Measurements from ENCODE around the gene GSK3B.

GSK3B gene

DNA sequence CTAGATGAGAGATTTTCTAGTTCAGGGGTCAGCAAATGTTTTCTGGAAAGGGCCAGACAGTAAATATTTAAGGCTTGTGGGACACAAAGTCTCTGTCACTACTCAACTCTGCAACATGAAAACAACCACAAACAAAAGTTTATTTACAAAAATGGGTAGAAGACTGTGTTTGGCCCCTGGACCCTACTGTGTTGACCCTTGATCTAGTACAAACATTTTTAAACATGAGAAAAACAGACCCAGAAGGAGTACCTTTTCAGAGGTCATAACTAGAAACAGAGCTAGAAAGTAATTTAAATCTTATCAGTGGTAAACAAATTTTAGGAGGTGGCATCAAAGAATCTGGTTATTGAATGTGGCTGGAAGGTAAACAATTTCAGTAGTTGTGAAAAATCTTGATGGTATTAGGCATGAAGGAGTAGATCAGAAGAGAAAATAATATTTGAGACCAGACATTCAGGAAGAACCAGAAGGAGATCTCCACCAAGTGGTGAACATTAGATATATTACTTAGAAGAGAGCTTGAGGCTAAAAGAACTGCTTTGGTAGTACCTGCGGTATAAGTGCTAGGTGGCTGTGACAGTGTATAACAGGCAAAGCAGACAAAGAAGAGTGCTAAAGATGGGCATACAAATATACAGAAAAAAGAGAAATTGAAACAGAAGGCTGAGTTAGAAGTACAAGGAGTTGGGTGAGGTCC lies 210.6 kb downstream of the GSK3B start:
- DNase-seq (ENCODE audit: low read depth, low spot score) = no peak

DNA sequence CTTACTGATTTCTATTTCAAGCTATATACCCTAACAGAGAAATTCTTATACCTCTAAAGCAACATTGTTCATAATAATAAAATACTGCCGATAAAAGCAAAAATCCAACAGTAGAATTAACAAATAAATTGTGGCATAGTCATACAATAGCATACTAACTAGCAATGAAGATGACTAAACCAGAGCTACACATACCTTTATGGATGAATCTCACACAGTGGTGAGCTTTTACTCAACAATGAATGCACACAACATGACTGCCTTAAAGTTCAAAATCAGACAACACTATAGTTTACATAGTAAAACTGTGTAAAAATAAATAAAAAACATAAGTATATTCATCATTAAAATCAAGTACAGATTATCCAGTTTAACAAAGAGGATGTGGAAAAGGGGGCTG lies 213.3 kb downstream of the GSK3B start:
- DNase-seq (ENCODE audit: low read depth, low spot score) = no peak

DNA sequence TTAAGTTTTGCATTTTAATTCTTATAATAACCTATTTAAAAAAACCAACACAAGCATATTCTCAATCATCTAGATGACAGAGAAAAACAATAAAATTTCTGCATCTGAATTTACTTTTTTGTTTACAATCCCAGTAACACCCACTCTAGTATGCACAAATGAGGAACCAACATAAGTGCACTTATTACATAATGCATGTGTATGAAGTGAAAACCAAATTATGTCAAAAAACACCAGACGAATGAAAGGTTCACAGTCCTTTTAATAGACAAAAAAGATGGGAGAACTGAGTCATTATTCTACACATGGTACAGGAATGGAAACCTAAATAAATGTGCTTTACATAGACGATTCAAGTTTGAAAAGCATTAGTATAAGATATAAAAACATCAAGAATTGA lies 220.6 kb downstream of the GSK3B start:
- no peak for DNase-seq (ENCODE audit: low read depth, low spot score)

DNA sequence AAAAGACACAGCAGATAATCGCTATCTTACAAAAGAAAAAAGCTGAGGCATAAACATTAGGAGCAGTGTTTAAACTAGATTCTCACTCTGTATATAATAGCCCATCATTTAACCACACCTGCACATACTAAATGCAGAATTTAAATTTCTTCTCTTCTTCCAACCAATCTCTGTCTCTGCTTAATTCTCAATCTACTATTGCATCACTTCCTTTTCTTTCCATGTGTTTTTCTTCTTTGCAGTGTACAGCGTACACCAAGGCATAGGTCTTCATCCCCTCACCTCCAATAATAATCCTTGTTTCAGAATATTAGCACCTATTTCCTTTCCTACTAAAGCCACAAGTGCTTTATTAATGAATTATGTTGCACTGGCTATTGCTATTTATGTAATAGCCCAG lies 221.5 kb downstream of the GSK3B start:
- no peak for DNase-seq (ENCODE audit: low read depth, low spot score)

DNA sequence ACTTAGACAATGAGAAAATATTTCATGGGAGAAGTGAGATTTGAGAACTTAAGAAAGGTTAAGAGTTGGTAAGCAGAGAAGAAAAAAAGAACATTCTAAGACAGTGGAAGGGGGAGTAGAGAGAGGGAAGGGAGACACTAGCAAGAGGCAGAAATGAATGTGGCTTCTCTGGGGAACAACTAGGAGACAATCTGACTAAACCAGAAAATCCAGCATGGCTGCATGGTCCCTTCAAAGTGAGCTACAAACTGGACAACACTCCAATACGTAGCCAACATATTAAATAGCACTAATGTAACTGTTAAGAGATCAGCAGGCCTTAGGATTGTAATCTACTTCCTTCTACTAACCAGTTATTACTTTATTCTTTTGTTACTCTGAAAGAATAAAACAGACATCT lies 222.7 kb downstream of the GSK3B start:
- no peak for DNase-seq (ENCODE audit: low read depth, low spot score)

DNA sequence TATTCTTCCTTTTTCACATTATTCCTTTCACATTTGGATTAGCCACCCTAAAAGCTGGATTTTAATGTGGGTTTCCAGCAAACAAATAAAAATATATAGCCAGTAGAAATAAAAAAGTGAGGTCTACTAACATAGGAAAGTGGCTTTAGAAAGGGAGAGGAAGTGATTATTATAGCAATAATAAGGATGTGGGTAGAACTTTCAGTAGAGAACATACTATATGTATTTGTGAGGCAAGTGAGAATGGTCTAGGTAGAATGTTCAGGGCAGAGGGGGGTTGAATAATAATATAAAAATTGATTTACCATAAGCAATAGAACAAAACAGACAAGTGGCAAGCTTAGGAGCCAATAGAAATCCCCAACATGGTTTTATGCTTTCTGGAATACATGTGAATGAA lies 223.7 kb downstream of the GSK3B start:
- DNase-seq (ENCODE audit: low read depth, low spot score) = no peak

DNA sequence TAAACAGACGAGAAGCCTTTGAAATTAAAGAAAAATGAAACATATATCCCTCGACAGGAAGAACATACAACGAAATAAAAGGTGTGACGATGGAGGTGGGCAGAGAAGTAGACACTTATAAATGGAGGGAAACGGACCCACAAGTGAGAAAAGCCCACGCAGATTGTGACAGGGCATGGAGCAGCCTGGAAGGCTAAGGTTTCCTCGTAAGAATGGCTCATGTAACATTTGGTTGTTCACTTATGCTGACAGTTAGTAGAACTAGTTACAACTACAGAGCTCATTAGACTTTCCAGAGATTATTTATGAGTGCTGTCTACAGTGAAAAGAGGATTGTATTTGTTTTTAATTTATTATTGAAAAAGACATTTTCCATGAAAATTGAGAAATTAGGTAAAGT lies 229.8 kb downstream of the GSK3B start:
- no peak for DNase-seq (ENCODE audit: low read depth, low spot score)

DNA sequence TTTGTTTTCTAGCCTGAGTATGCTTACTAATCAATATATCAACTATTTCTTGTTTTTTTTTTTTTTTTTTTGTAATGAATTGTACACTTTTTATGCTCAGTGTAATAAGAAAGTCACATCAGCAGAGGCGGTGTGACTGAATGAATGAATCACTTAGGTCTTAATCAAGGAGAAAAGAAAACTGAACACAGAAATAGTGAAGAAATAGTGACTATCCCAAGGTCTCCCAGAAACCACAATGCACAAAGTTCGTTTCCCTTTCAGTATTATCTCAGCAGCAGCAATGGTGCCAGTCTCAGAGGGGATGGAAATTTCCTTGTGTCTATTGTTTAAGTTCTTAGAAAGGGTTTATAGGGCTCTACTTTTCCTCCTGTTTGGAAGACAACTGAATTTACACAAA lies 231.6 kb downstream of the GSK3B start:
- no peak for DNase-seq (ENCODE audit: low read depth, low spot score)

DNA sequence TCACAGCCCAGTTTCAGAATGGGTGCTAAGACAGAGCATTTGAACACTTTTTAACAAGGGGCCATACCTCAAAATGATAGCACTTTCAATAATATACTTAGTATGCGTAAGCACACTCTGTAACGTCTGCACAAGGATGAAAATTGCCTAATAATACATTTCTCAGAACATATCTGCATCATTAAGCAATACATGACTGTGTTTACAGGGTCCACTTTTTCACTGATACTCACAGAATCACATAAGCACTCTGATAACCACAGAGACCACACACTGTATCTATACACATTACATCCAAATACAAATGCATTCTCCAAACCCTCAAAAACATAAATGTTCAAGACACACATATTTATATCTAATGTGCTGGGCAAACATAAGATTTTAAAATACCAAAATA lies 232.6 kb downstream of the GSK3B start:
- no peak for DNase-seq (ENCODE audit: low read depth, low spot score)

DNA sequence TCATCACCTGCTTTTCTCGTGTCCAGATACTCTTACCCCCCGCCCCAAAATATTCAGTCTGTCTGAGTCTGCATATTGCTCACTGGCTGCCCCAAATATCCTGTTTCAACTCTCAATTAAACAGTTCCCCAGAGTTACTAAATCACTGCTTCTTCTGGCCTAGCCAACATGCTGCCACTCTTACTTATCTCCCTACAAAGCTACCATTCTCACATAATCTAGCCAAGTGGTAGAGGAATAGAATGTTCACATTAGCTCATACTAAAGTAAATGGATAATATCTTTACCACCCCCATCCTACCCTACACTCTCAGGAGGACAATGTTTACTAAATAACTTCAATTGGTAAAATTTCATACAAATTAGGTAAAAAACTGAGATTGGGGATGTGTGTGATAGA lies 234.5 kb downstream of the GSK3B start:
- no peak for DNase-seq (ENCODE audit: low read depth, low spot score)

DNA sequence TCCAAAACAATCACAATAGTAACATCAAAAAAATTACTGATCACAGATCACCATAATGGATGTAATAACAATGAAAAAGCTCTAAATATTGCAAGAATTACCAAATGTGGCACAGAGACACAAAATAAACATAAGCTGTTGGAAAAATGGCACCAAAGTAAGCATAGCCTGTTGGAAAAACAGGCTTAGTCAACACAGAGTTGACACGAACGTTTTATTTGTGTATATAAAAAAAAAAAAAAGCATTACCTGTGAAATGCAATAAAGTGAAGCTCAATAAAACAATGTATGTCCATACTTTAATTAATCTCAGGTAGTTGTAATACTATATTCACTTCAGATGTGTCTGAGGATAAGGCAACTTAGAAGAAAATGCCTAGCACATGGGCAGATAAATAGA lies 235.3 kb downstream of the GSK3B start:
- no peak for DNase-seq (ENCODE audit: low read depth, low spot score)

DNA sequence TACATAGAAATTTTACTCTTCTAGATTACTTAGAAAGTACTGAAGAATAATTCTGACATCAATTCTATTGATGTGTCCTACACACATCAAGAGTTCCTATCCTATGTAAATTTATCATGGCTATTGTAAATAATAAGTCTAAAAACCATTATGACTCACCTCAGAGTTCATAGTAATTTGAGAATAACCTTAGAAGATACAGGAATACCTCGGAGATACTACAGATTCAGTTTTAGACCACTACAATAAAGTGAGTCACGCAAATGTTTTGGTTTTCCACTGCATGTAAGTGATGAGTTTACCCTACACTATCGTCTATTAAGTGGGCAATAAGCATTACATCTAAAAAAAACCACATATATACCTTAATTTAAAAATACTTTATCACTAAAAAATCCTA lies 237.6 kb downstream of the GSK3B start:
- no peak for DNase-seq (ENCODE audit: low read depth, low spot score)

DNA sequence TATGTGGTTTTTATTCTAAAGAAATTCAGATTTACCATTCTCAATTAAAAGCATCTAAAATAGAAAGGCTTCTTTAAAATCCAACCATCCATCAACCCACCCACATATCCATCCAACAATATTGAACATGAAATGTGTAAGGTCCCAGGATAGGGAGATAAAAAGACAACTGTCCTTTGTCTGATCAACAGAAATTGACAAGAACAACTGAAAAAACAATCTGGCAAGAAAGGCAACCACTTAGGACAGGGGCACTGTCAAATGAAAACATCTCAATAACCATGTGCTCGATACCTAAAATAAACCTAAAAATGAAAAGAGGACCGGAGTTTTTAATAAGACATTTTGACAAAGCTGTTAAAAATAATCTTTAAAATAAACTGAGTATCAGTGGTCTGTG lies 245.1 kb downstream of the GSK3B start:
- DNase-seq (ENCODE audit: low read depth, low spot score) = no peak

DNA sequence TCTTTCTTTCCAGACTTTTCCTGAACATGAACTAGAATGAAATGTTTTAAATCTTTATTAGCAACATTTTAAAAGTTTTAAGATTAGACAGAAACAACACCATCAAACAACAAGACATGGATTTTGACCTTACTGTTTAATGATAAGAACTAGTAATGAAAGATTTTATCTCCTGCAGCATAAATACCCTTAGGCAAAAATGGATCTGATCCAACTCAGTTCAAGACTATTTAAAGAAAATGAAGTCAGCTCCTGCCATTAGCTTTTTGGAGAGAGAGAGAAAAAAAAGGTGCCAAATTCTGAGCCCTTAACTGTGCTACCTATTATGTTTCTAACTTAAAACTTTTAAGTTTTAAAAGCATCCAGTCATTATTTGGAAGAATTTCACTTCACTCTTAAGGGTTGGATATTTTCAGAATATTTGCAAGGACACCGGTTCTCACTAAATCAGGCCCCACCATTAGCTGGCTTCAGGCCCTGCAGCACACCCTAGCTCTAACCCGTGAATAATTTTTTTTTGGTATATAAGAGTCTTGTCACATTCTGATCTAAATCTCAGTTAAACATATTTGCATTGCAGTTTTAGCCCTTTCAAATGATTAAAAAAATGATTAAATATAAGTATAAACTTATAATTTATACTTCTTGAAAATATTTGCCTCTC lies 252.3 kb downstream of the GSK3B start:
- no peak for DNase-seq (ENCODE audit: low read depth, low spot score)

DNA sequence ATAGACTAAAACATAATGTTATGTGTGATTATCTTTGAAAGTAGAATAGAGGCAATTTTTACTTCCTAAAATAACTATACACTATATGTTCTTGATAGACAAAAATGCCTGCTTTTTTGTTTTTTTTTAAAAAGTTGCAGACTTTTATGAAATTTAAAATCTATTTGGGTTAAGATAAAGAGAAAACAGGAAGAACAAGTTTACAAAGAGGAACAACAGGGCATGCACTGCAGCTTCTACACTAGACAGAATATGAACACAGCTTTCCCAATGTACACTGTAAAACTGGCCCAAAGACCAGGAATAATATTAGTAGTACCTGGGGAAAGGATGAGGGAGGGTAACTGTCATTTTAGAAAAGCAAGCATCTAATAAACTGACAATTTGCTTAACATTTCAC lies 258.7 kb downstream of the GSK3B start:
- no peak for DNase-seq (ENCODE audit: low read depth, low spot score)

DNA sequence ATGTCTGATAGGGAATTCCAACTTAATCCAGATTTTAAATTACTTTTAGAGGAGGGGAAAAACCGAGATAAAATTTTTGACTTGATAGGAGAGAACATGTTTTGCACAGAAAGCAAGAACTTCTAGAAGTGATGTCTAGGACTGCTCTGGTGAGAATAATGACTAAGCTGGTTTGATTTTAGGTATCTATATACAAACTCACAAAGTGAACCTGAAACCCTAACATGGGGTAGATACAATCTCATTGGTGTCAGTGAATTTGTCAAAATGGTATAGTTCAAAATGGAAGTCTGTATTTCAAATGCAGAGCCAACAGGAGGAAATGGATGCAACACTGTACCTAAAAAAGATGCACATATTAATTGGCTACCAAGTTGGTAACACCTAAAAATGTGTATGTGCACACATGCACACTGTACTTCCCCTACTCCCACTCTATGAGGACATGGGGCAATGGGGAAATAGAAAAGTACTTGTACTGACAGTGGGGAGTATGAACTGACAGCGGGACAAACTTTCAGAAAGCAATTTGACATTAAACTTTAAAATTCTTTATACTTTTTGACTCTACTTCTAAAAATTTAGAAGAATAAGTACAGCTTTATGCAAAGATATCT lies 259.4 kb downstream of the GSK3B start:
- no peak for DNase-seq (ENCODE audit: low read depth, low spot score)

DNA sequence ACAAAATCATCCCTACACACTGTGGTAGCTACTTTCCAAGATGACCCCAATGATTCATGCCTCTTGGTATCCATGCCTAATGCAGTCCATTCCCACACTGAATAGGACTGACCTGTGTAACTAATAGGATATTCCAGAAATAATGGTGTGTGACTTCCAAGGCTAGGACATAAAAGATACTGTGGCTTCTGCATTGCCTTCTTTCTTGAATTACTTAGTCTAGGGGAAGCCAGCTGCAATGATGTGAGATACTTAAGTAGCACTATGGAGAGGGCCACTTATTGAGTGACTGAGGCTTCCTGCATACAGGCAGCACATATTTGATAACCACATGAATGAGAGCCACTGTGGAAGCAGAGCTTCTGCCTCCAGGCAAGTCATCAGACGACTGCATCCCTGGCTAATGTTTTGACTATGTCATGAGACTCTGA lies 262.3 kb downstream of the GSK3B start:
- DNase-seq (ENCODE audit: low read depth, low spot score) = no peak

DNA sequence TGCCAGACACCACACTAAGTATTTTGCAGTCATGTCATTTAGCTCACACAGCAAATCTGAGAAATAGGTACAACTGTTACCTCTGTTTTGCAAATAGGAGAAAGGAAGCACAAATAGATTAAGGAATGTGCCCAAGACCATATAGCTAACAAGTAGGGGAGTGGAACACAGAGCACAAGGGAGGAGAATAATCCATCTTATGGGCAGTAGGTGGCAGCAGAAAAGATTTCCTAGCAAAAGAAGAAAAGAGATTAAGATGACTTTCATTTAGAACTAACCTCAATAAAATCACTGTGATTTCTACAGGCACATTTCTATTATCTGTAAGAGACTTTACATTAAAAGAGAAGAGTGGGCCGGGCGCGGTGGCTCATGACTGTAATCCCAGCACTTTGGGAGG lies 263.2 kb downstream of the GSK3B start:
- DNase-seq (ENCODE audit: low read depth, low spot score) = no peak

DNA sequence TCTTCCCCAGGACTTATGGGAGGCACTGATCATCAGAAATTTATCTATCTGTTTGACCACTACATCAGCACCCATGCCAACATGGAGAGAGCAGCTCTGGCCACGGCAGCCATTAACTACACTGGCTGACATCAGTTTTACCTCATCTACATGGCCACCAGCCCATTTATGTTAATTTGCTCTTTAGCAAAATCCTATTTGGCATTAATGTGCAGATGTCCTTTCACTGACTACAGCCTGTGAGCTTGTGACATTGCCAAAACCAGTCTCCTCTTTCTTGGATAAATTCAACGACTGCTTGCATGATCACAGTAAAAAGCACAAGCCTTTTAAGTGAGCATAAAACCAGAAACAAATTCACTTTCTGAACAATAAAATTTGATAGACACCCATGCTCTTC lies 264.8 kb downstream of the GSK3B start:
- no peak for DNase-seq (ENCODE audit: low read depth, low spot score)

DNA sequence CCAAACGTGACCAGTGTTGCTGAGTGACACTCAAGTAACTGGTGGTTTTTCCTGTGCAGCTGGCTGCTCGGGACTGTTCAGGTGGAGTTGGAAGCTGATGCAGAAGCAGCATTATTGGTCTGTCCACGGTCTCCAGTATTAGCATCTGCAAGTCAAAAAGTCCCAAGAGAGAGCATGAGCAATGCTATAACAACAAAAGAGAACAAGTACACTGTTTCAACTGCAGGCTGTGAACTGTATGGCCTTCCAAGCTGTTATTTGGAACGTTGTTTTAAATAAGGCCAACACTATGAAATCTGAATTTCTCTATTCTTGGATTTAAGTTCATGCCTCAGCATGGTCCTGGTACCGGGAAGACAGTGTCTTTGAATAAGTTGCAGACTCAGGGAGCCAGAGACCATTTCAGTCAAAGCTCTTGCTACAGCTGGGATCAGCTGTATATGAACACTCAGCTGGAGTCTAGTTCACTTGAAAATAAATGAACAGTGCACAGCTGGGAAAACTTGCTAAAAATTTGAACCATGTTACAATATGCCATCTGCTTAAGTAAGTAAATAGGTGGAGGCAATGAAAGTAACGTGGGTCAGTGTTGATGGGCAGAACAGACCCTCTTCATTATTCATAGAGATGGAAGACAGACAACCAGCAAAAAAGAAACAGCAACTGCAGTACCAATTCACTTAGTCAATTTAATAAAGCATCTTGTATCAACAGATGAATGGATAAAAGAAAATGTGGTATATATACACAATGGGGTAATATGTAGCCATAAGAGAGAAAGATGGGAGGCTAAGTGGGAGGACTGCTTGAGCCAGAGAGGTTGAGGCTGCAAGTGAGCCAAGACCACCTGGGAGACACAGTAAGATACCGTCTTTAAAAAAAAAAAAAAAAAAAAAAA lies 267.3 kb downstream of the GSK3B start:
- DNase-seq (ENCODE audit: low read depth, low spot score) = no peak

DNA sequence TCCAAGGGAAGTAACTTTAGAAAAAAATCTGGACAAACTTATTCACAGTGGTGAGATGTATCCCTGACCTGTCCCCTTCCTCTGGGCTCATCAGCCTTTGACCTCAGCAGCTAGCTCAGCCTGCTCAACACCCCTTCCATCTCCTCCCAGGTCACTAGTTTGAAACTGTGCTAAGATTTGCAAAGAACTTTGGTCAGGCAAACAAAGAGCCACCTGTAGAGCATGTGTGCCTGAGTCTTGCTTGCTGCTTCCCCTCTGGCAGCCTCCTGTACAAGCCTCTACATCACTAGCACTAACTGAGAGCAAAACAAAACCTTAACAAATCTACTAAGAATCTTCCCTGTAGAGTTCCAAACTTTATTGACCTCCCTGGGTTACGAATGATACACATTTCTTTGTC lies 268.4 kb downstream of the GSK3B start:
- no peak for DNase-seq (ENCODE audit: low read depth, low spot score)

DNA sequence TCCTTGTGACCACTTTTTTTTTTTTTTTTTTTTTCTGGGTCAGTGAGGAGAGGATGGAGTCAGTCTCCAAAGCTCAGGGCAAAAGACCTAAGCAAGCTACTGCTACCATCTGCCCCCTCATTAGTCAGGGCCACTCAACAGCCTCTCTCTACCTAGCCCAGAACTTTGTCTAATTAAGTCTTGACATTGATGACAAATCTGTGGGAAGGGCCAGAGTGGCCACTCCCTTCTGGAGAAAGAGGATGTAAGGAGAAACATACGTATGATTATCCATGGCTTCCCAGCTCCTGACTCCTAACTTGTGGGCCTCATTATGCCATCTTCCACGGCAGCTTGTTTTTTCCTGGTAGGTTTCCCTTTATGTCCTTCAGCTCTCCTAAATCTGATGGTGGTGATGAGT lies 274.4 kb downstream of the GSK3B start:
- no peak for DNase-seq (ENCODE audit: low read depth, low spot score)

Data from activated naive CD8-positive, alpha-beta T cell treated with anti-CD3 and anti-CD28 coated beads, Interleukin-2, amount 50 U/mL, for 16 hours (primary cell).